ENCODE data around the gene TMEM150A. TPM values are rescaled to one million over a fixed set of nuclear protein-coding genes. Genes with fewer than 3 reads are reported as not detected.
A peak's percentile ranks its signal among the peaks of the same experiment; 100 is the strongest.

Gene TMEM150A
- total and polyA plus RNA-seq, 2 donors, result 2.3 to 15.9 TPM

DNA sequence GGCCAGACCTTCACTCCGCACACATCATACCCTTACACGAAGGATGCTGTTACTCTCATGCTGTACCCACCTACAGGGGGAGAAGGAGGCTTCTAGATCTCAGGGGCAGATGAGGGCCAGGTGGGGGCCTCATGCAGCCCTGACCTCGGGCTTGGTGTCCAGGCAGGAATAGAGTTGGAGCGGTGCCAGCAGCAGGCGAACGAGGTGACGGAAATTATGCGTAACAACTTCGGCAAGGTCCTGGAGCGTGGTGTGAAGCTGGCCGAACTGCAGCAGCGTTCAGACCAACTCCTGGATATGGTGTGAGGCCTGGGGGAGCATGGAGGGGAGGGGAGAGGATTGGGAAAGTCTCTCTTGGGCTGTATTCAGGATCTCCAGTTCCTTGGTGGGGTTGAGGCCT lies 10.9 kb downstream of the TMEM150A start:
- Histone ChIP-seq H3K36me3 (ENCODE audit: control insufficient read depth in 2 of 2, insufficient read depth in 2 of 2, low read length in 1 of 2) (peaks cover 0 to under 1% of the 10 kb centered on the region in 2 donors), H3K9me3 (ENCODE audit: control insufficient read depth in 2 of 2, insufficient read depth in 1 of 2, low read length in 1 of 2) (no peaks in the 10 kb centered on the region), H3K4me3 (ENCODE audit: low read length in 2 of 2) (no peak overlapping the region), H3K27ac (ENCODE audit: low read depth in 1 of 2, low read length in 1 of 2) (no peak overlapping the region), H3K4me1 (ENCODE audit: control insufficient read depth in 2 of 2, insufficient read depth in 2 of 2, low read length in 2 of 2) (peaks cover 19 to 48% of the 10 kb centered on the region in 2 donors), H3K27me3 (ENCODE audit: control insufficient read depth in 2 of 2, insufficient read depth in 1 of 2, low read length in 1 of 2) (no peaks in the 10 kb centered on the region)
- 94% methylated on average over 12 of the region's 12 CpGs for WGBS
- no peak for DNase-seq (ENCODE audit: low read depth in 6 of 9, low spot score in 9 of 9)

DNA sequence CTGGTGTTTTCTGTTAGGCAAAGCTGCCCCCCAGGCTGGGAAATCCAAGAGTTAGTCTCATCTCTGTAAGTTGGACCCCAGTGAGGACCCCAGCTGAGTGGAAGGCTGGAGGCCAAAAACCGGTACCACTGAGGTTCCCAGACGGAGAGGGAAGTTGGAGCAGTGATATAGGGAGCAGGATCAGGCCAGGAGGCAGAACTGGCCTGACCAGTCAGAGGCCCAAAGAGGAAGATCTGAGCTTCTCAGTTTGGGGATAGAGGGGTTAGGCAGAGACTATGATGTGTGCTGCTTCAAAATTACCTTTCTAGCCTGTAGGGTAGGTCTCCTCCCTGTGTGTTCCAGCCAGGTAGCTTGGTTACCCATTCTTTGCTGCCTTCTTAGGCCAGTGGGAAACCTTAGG lies 11.5 kb downstream of the TMEM150A start:
- H3K27ac ChIP-seq (ENCODE audit: low read depth in 1 of 2, low read length in 1 of 2), result peak overlapping the region in 1 of 2 donors; percentile 46
- H3K4me1 ChIP-seq (ENCODE audit: control insufficient read depth in 2 of 2, insufficient read depth in 2 of 2, low read length in 2 of 2), result peaks cover 14 to 43% of the 10 kb centered on the region in 2 donors
- no peaks in the 10 kb centered on the region for H3K27me3 ChIP-seq (ENCODE audit: control insufficient read depth in 2 of 2, insufficient read depth in 1 of 2, low read length in 1 of 2)
- WGBS, result 97% methylated on average over 2 of the region's 2 CpGs
- no peak overlapping the region for H3K4me3 ChIP-seq (ENCODE audit: low read length in 2 of 2)
- no peaks in the 10 kb centered on the region for H3K9me3 ChIP-seq (ENCODE audit: control insufficient read depth in 2 of 2, insufficient read depth in 1 of 2, low read length in 1 of 2)
- DNase-seq (ENCODE audit: low read depth in 6 of 9, low spot score in 9 of 9), result no peak
- no peaks in the 10 kb centered on the region for H3K36me3 ChIP-seq (ENCODE audit: control insufficient read depth in 2 of 2, insufficient read depth in 2 of 2, low read length in 1 of 2)

DNA sequence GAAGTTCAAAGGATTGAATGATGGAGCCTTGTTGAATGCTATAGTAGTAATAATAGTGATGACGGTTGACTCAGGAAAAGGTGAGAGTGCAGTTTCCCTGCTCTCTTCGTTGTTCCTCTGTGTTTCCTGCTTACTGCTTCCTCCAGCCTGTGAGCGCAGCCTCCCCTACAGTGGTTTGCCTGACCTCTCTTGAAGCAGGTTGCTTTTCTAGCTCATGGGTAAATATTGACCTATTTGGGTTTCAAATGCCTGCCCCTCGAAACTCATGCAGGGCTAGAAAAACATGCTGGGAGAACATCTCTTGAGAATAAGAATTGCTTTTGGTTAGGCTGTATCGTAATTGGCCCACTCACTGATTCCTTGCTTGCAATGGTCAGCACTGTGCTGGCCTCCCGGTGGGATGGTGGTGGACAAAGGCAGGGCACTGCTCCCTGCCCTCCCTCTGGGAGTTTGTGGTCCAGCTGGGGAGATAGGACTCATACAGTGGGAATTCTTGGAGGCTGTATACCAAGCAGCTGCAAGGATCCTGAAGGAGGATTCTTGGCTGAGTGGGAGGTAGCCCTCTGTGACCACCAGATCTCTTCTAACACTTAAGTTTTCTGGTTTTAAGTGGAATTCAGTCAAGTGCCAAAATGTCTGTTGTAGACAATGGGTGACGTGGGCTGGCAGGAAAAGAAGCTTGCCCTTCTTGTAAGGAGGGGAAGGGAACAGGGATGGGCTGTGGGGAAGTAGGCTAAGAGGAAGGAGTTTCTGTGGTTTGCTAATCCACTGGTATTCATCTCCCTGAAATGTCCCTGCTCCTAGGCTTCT lies 12.3 kb downstream of the TMEM150A start:
- no peak overlapping the region for H3K4me3 ChIP-seq (ENCODE audit: low read length in 2 of 2)
- no peaks in the 10 kb centered on the region for H3K27me3 ChIP-seq (ENCODE audit: control insufficient read depth in 2 of 2, insufficient read depth in 1 of 2, low read length in 1 of 2)
- 76% methylated on average over 7 of the region's 7 CpGs for WGBS
- H3K36me3 ChIP-seq (ENCODE audit: control insufficient read depth in 2 of 2, insufficient read depth in 2 of 2, low read length in 1 of 2), result no peaks in the 10 kb centered on the region
- H3K9me3 ChIP-seq (ENCODE audit: control insufficient read depth in 2 of 2, insufficient read depth in 1 of 2, low read length in 1 of 2), result no peaks in the 10 kb centered on the region
- H3K27ac ChIP-seq (ENCODE audit: low read depth in 1 of 2, low read length in 1 of 2), result peak overlapping the region in 1 of 2 donors; percentile 30
- H3K4me1 ChIP-seq (ENCODE audit: control insufficient read depth in 2 of 2, insufficient read depth in 2 of 2, low read length in 2 of 2), result peaks cover 14 to 49% of the 10 kb centered on the region in 2 donors
- DNase-seq (ENCODE audit: low read depth in 6 of 9, low spot score in 9 of 9), result no peak

DNA sequence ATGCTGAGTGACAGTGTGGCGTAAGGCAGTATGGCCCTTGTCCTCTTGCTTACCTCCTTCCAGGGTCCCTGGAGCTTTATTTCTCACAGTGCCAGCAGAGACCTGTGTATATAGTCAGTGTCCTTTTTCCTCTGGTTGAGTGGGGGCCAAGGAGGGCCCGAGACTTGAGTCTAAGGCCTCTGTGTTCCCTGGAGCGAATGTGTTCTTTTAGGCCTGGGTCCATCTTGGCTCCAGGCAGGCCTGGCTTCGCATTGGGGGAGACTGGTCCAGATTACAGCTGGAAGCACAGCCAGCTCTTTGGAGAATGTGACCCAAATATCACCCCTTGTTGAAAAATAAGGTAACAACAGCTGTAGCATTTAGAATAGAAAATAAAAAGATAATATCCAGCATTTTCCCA lies 13.3 kb downstream of the TMEM150A start:
- Histone ChIP-seq H3K27ac (ENCODE audit: low read depth in 1 of 2, low read length in 1 of 2) (no peak overlapping the region), H3K4me3 (ENCODE audit: low read length in 2 of 2) (no peak overlapping the region), H3K9me3 (ENCODE audit: control insufficient read depth in 2 of 2, insufficient read depth in 1 of 2, low read length in 1 of 2) (no peaks in the 10 kb centered on the region), H3K4me1 (ENCODE audit: control insufficient read depth in 2 of 2, insufficient read depth in 2 of 2, low read length in 2 of 2) (peaks cover 7 to 49% of the 10 kb centered on the region in 2 donors), H3K36me3 (ENCODE audit: control insufficient read depth in 2 of 2, insufficient read depth in 2 of 2, low read length in 1 of 2) (no peaks in the 10 kb centered on the region), H3K27me3 (ENCODE audit: control insufficient read depth in 2 of 2, insufficient read depth in 1 of 2, low read length in 1 of 2) (no peaks in the 10 kb centered on the region)
- WGBS, result 98% methylated on average over 4 of the region's 4 CpGs
- no peak for DNase-seq (ENCODE audit: low read depth in 6 of 9, low spot score in 9 of 9)

DNA sequence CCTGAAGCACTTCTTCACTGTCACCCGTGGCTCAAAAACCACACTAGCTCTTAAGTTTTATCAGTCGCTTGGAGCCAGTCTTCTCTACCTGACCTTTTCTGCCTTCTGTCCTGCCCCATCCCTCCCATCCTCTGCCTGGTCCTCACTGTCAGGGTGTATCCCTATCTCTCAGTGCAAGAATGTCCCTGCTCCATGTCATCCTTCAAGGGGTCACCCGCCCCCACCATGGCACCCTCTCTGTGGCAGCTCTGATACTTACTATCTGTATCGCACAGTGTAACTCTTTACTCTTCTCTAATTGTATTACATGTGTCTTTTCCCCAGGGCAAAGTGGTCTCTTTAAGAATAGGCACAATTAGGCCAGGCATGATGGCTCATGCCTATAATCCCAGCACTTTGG lies 13.9 kb downstream of the TMEM150A start:
- 76% methylated on average over 4 of the region's 4 CpGs for WGBS
- H3K4me1 ChIP-seq (ENCODE audit: control insufficient read depth in 2 of 2, insufficient read depth in 2 of 2, low read length in 2 of 2), result peaks cover 7 to 53% of the 10 kb centered on the region in 2 donors
- DNase-seq (ENCODE audit: low read depth in 6 of 9, low spot score in 9 of 9), result no peak
- H3K4me3 ChIP-seq (ENCODE audit: low read length in 2 of 2), result no peak overlapping the region
- H3K27me3 ChIP-seq (ENCODE audit: control insufficient read depth in 2 of 2, insufficient read depth in 1 of 2, low read length in 1 of 2), result no peaks in the 10 kb centered on the region
- H3K9me3 ChIP-seq (ENCODE audit: control insufficient read depth in 2 of 2, insufficient read depth in 1 of 2, low read length in 1 of 2), result no peaks in the 10 kb centered on the region
- H3K27ac ChIP-seq (ENCODE audit: low read depth in 1 of 2, low read length in 1 of 2), result peak overlapping the region in 1 of 2 donors; percentile 80
- no peaks in the 10 kb centered on the region for H3K36me3 ChIP-seq (ENCODE audit: control insufficient read depth in 2 of 2, insufficient read depth in 2 of 2, low read length in 1 of 2)

DNA sequence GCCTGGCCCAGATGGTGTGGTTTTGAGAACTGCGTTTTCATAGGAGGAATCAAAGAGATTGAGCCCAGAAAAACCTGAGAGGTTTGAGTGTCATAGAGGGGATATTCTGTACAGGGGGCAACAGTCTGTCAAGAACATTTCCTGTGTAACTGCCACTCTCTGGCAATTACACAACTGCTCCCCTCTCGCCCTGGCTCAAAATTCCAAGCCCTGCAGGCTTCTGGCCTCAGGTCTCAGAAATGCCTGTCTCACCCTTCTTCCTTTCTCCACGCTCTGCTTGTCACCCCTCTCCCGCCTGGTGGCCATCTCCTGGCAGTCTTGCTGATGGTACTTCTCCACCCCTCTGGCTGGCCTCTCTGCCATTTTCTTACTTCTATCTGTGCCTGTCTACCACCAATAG lies 14.3 kb downstream of the TMEM150A start:
- no peaks in the 10 kb centered on the region for H3K9me3 ChIP-seq (ENCODE audit: control insufficient read depth in 2 of 2, insufficient read depth in 1 of 2, low read length in 1 of 2)
- H3K4me3 ChIP-seq (ENCODE audit: low read length in 2 of 2), result no peak overlapping the region
- DNase-seq (ENCODE audit: low read depth in 6 of 9, low spot score in 9 of 9), result peak in 2 of 9 donors; percentile 30 to 50
- peak overlapping the region; percentile 52 to 80 for H3K27ac ChIP-seq (ENCODE audit: low read depth in 1 of 2, low read length in 1 of 2)
- WGBS, result 25% methylated on average over 4 of the region's 4 CpGs
- peaks cover 12 to 57% of the 10 kb centered on the region in 2 donors for H3K4me1 ChIP-seq (ENCODE audit: control insufficient read depth in 2 of 2, insufficient read depth in 2 of 2, low read length in 2 of 2)
- no peaks in the 10 kb centered on the region for H3K27me3 ChIP-seq (ENCODE audit: control insufficient read depth in 2 of 2, insufficient read depth in 1 of 2, low read length in 1 of 2)
- no peaks in the 10 kb centered on the region for H3K36me3 ChIP-seq (ENCODE audit: control insufficient read depth in 2 of 2, insufficient read depth in 2 of 2, low read length in 1 of 2)

DNA sequence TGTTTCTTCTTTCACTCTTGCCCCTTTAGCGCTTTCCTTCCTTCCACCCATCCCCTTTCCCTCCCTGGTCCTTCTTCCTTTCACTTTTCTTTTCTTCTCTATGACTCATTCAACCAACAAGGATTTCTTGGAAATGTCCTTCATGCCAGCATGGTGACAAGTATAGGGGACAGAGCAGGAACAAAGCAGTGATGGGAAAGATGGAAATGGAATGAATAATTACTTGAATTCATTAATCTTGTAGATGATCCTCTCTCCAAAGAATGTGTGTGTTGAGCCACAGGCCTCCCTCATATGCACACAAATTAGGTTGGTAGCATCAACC lies 16.8 kb downstream of the TMEM150A start:
- whole genome bisulfite sequencing, result 92% methylated on average over 1 of the region's 1 CpG
- H3K27me3 ChIP-seq (ENCODE audit: control insufficient read depth in 2 of 2, insufficient read depth in 1 of 2, low read length in 1 of 2), result no peaks in the 10 kb centered on the region
- DNase-seq (ENCODE audit: low read depth in 6 of 9, low spot score in 9 of 9), result no peak
- H3K36me3 ChIP-seq (ENCODE audit: control insufficient read depth in 2 of 2, insufficient read depth in 2 of 2, low read length in 1 of 2), result peaks cover 6 to 13% of the 10 kb centered on the region in 2 donors
- H3K4me1 ChIP-seq (ENCODE audit: control insufficient read depth in 2 of 2, insufficient read depth in 2 of 2, low read length in 2 of 2), result peaks cover 12 to 52% of the 10 kb centered on the region in 2 donors
- H3K9me3 ChIP-seq (ENCODE audit: control insufficient read depth in 2 of 2, insufficient read depth in 1 of 2, low read length in 1 of 2), result peaks cover 0 to 2% of the 10 kb centered on the region in 2 donors
- no peak overlapping the region for H3K4me3 ChIP-seq (ENCODE audit: low read length in 2 of 2)
- H3K27ac ChIP-seq (ENCODE audit: low read depth in 1 of 2, low read length in 1 of 2), result peak overlapping the region; percentile 36 to 66

DNA sequence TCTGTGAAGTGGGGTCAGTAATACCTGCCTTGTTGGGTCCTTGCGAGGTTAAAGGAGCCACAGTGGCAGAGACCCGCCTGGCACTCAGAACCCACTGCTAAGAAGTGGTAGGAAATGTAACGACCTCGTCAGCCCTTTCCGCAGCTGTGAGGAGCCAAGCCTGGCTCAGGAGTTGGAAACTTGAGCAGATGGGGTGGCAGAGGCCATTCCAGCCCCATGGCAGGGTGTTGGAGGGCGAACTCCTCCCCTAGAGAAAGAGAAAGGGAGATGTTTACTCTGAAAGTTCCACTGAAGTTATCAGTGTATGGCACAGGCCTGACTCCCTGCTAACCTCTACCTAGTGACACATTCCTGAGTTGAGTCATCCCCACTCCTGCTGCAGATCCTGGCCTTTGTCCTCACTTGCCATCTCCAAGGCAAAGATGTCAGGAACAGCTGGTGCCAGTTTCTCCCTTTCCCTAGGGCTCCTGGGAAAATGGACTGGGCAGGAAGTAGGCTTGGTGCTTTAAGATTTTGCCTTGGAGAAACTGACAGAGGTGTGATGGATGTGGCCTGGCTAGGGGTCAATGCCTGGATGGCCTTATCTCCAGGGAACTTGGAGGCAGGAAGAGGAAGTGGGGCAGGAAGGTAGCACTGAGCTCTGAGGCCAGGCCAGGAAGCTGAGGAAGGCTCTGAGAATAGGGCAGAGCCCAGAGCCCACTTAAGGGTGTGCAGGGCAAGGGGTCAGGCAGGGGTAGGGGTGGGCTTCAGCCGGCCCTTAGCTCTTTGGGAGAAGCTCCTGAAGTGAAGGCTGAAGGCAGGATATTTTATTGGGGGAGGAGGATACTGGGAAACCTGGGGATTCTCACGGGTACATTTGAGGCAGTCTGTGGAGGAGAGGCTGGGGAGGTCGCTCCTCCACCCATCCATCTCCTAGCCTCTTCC lies 17.4 kb downstream of the TMEM150A start:
- H3K4me3 ChIP-seq (ENCODE audit: low read length in 2 of 2), result peak overlapping the region; percentile 51 to 68
- H3K4me1 ChIP-seq (ENCODE audit: control insufficient read depth in 2 of 2, insufficient read depth in 2 of 2, low read length in 2 of 2), result peaks cover 15 to 52% of the 10 kb centered on the region in 2 donors
- H3K9me3 ChIP-seq (ENCODE audit: control insufficient read depth in 2 of 2, insufficient read depth in 1 of 2, low read length in 1 of 2), result peaks cover 0 to 2% of the 10 kb centered on the region in 2 donors
- peak overlapping the region; percentile 66 to 69 for H3K27ac ChIP-seq (ENCODE audit: low read depth in 1 of 2, low read length in 1 of 2)
- peaks cover 6 to 15% of the 10 kb centered on the region in 2 donors for H3K36me3 ChIP-seq (ENCODE audit: control insufficient read depth in 2 of 2, insufficient read depth in 2 of 2, low read length in 1 of 2)
- peak in 2 of 9 donors; percentile 26 to 53 for DNase-seq (ENCODE audit: low read depth in 6 of 9, low spot score in 9 of 9)
- WGBS, result 48% methylated on average over 9 of the region's 9 CpGs
- H3K27me3 ChIP-seq (ENCODE audit: control insufficient read depth in 2 of 2, insufficient read depth in 1 of 2, low read length in 1 of 2), result no peaks in the 10 kb centered on the region
